Lung (tissue), 16 donors: ENCODE data around the gene GNA15. TPM values are rescaled to one million over a fixed set of nuclear protein-coding genes. Genes with fewer than 3 reads are reported as not detected.
"Not testable (repeated sequence)": the region's sequence is repeated elsewhere in the genome, so short reads cannot be mapped to it uniquely, and the experiment has no call there.

Experiments
- ATAC-seq: fragments of 200-7000 bp; cut with Tn5 transposase; one replicate; pipeline ENCODE4 v1.9.1; 2020; ENCODE audit warnings: moderate number of reproducible peaks; ENCODE audit not compliant: insufficient read depth, low FRiP score
- DNase-seq, 3 donors: peaks; one replicate each; pipeline ENCODE4 v3.0.0-alpha.2; 2013 to 2017
- H3K27ac ChIP-seq, 2 donors: one replicate each; pipeline ENCODE4 v1.5.1; 2013; ENCODE audit warnings: mild to moderate bottlenecking in 2 of 2, moderate library complexity in 2 of 2, control low read depth in 1 of 2, inconsistent platforms in 1 of 2, low read depth in 1 of 2, low read length in 1 of 2
- H3K27me3 ChIP-seq, 3 donors: one replicate each; pipeline ENCODE4 v1.5.1; 2013; ENCODE audit warnings: low read length in 2 of 3; ENCODE audit not compliant: control insufficient read depth in 3 of 3, insufficient read depth in 3 of 3
- H3K36me3 ChIP-seq, 4 donors: one replicate each; pipeline ENCODE4 v1.5.1; 2013; ENCODE audit warnings: low read length in 4 of 4, mild to moderate bottlenecking in 1 of 4, moderate library complexity in 1 of 4; ENCODE audit not compliant: control insufficient read depth in 4 of 4, insufficient read depth in 4 of 4
- H3K4me1 ChIP-seq, 5 donors: one replicate each; pipeline ENCODE4 v1.5.1; 2013; ENCODE audit warnings: low read length in 5 of 5, mild to moderate bottlenecking in 2 of 5, moderate library complexity in 1 of 5; ENCODE audit not compliant: control insufficient read depth in 5 of 5, insufficient read depth in 5 of 5
- H3K4me3 ChIP-seq: one replicate; pipeline ENCODE4 v1.5.1; 2013; ENCODE audit warnings: mild to moderate bottlenecking, control low read depth, moderate library complexity
- H3K9ac ChIP-seq, 2 donors: one replicate each; pipeline ENCODE4 v1.5.1; 2013; ENCODE audit warnings: low read length in 2 of 2, control low read depth in 1 of 2; ENCODE audit not compliant: insufficient read depth in 1 of 2
- H3K9me3 ChIP-seq, 4 donors: one replicate each; pipeline ENCODE4 v1.5.1; 2013; ENCODE audit warnings: low read length in 3 of 4, mild to moderate bottlenecking in 1 of 4, moderate library complexity in 1 of 4; ENCODE audit not compliant: control insufficient read depth in 4 of 4, insufficient read depth in 3 of 4
- WGBS, 2 donors: extraction: QIAGEN DNeasy Blood & Tissue Kit; methylation state at CpG; one replicate each; pipeline ENCODE4 v1.1.7; 2013; 5-methylcytosine and 5-hydroxymethylcytosine counted together
- long read RNA-seq, 5 donors: transcript quantifications; one replicate each; lab custom pipeline, GENCODE V29; 2026
- polyA plus RNA-seq, 2 donors: library from polyadenylated mRNA; stranded (reverse); fragments of 200-250 nt; gene quantifications; one replicate each; pipeline ENCODE4 v1.2.1, GENCODE V29; 2013
- total RNA-seq, 2 donors: library from RNA; depleted of rRNA in 1 of 2; stranded (reverse); fragments of >200 nt in 1 of 2; gene quantifications; one replicate each; pipeline ENCODE4 v1.2.1, GENCODE V29; 2014 to 2021
- TF ChIP-seq, protein P1 (sequence below): IDR thresholded peaks from 2 replicates; pipeline ENCODE4 v1.5.1; 2012; ENCODE audit warnings: mild to moderate bottlenecking; ENCODE audit errors: control extremely low read depth, extremely low read depth
- donor health status: control.
- donor health status: control.
- donor health status: Bipolar disorder and iron deficiency.
- donor health status: healthy.
- donor health status: DM: yes; HTN: yes; CAD: no.

GNA15 gene, protein sequence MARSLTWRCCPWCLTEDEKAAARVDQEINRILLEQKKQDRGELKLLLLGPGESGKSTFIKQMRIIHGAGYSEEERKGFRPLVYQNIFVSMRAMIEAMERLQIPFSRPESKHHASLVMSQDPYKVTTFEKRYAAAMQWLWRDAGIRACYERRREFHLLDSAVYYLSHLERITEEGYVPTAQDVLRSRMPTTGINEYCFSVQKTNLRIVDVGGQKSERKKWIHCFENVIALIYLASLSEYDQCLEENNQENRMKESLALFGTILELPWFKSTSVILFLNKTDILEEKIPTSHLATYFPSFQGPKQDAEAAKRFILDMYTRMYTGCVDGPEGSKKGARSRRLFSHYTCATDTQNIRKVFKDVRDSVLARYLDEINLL
- total RNA-seq (10 to 100 TPM; 18.6 to 36.0 TPM), polyA plus RNA-seq (10 to 100 TPM; 21.5 to 65.4 TPM)
- long read RNA-seq, donor 1, partial matches to known transcripts = 0 of 3 reads
- long read RNA-seq, donor 1, other reads (novel, unspliced or antisense) = 0 of 3 reads
- long read RNA-seq, donor 2 = 0 reads
- long read RNA-seq, donor 3, partial matches to known transcripts = 0 of 1 reads
- long read RNA-seq, donor 3, other reads (novel, unspliced or antisense) = 0 of 1 reads
- long read RNA-seq, donor 4 = 0 reads
- long read RNA-seq, donor 5, partial matches to known transcripts = 0 of 2 reads
- long read RNA-seq, donor 5, other reads (novel, unspliced or antisense) = 0 of 2 reads

DNA sequence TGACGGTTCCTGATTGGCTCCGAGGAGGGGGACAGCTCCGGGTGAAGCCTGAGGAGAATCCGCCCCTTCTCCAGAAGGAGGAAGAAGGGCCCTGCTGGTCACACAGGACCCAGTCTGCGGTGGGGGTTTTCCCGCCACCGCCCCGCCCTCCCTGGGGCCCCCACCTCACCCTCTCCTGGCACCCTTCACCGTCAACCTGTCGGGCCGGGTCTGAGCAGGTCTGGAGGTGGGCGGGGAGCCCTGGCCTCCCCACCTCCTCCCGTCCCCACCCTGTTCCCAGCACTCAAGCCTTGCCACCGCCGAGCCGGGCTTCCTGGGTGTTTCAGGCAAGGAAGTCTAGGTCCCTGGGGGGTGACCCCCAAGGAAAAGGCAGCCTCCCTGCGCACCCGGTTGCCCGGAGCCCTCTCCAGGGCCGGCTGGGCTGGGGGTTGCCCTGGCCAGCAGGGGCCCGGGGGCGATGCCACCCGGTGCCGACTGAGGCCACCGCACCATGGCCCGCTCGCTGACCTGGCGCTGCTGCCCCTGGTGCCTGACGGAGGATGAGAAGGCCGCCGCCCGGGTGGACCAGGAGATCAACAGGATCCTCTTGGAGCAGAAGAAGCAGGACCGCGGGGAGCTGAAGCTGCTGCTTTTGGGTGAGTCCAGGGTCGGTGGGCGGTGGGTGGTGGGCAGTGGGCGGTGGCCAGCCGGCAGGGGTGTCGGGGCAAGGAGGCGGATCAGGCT, at the start of gene GNA15:
Gene GNA15, plus strand, starts transcription at position 73 of the 723 bp plus-strand sequence. Its CDS starts 418 bp downstream, at position 491.
- H3K9ac ChIP-seq = no peak within 1 kb of the TSS
- H3K36me3 ChIP-seq = no peaks in the 10 kb centered on the region
- H3K27me3 ChIP-seq = no peaks in the 10 kb centered on the region
- WGBS, 2 donors = 19 to 41% methylated on average over 36 to 40 of the region's 40 CpGs
- H3K27ac ChIP-seq = peak within 1 kb of the TSS in 1 of 2 donors; percentile 76
- H3K9me3 ChIP-seq = no peaks in the 10 kb centered on the region
- peaks cover 0 to 9% (median 0%) of the 10 kb centered on the region in 5 donors for H3K4me1 ChIP-seq
- TF ChIP-seq, protein P1, sequence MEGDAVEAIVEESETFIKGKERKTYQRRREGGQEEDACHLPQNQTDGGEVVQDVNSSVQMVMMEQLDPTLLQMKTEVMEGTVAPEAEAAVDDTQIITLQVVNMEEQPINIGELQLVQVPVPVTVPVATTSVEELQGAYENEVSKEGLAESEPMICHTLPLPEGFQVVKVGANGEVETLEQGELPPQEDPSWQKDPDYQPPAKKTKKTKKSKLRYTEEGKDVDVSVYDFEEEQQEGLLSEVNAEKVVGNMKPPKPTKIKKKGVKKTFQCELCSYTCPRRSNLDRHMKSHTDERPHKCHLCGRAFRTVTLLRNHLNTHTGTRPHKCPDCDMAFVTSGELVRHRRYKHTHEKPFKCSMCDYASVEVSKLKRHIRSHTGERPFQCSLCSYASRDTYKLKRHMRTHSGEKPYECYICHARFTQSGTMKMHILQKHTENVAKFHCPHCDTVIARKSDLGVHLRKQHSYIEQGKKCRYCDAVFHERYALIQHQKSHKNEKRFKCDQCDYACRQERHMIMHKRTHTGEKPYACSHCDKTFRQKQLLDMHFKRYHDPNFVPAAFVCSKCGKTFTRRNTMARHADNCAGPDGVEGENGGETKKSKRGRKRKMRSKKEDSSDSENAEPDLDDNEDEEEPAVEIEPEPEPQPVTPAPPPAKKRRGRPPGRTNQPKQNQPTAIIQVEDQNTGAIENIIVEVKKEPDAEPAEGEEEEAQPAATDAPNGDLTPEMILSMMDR = no peak
- ATAC-seq = peak; percentile 59
- H3K4me3 ChIP-seq = peak within 1 kb of the TSS; percentile 40
- peak in 1 of 3 donors; percentile 26 for DNase-seq

DNA sequence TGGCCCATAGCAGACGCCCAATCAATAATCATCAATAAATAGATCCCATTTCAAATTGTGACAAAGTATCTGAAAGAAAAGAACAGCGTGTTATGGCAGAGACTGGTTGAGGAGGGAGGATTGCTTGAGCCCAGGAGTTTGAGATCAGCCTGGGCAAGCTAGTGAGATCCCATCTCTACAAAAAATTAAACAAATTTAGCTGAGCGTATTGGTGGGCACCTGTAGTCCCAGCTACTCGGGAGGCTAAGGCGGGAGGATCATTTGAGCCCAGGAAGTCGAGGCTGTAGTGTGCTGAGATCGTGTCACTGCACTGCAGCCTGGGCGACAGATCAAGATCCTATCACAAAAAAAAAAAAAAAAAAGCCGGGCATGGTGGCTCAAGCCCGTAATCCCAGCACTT, 48.1 kb upstream of the GNA15 start:
- no peak for DNase-seq

DNA sequence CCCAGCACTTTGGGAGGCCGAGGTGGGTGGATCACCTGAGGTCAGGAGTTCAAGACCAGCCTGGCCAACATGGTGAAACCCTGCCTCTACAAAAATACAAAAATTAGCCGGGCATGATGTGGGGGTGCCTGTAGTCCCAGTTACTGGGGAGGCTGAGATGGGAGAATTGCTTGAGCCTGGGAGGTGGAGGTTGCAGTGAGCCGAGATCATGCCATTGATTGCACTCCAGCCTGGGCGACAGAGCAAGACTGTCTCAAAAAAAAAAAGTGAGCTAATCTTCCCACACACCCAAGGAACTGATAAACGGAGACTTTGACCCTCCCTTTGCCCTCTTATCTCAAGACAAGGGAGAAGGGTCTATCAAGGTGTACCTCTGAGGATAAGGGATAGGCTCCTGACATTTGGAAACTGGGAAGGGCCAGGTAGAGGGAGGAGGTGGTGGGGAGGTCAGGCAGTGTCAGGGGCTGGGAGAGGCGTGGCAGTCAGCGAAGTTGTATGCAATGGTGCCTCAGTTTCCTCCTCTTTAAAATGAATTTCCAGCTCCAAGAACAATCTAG, 46.5 kb upstream of the GNA15 start:
- not testable (repeated sequence) for H3K4me3 ChIP-seq, H3K27me3 ChIP-seq, H3K9ac ChIP-seq, ATAC-seq, H3K27ac ChIP-seq, H3K9me3 ChIP-seq, H3K4me1 ChIP-seq, H3K36me3 ChIP-seq, DNase-seq
- WGBS, 2 donors = 87 to 92% methylated on average over 7 of the region's 7 CpGs

More for the DNA sequence above, 48.1 kb upstream of the GNA15 start:
- Histone ChIP-seq H3K36me3 (no peaks in the 10 kb centered on the region), H3K27me3 (no peaks in the 10 kb centered on the region), H3K27ac (no peak overlapping the region), H3K9ac (no peak overlapping the region), H3K4me3 (no peak overlapping the region), H3K4me1 (no peaks in the 10 kb centered on the region), H3K9me3 (no peaks in the 10 kb centered on the region)
- ATAC-seq = no peak
- TF ChIP-seq, protein P1 = no peak
- WGBS, 2 donors = 87 to 96% methylated on average over 8 to 10 of the region's 10 CpGs
